Measurements from ENCODE around the gene ERC1. TPM values are rescaled to one million over a fixed set of nuclear protein-coding genes. Genes with fewer than 3 reads are reported as not detected.

Gene ERC1
- total and polyA plus RNA-seq, 9 of the 15 experiments (the other 6 are each of a cell fraction or from before 2014, with no cell fraction given), result 0.74 to 11.8 (median 4.8) TPM

- no peaks in the 10 kb centered on the region for H3K9me1 ChIP-seq (ENCODE audit: control insufficient read depth, insufficient read depth, low read length)
- H3K9me3 ChIP-seq (replicated peaks; ENCODE audit: control insufficient read depth, insufficient read depth, low read depth, low read length), result no peaks in the 10 kb centered on the region
- intact Hi-C loops (cut with micrococcal nuclease) (no loop called here), in situ Hi-C loops (cut with MboI) (no loop called here)
- ChIA-PET POLR2A (interaction anchor here (0.6 to 1.3 kb wide), 8 partner anchors 10 to 112 kb away, joined by 3 to 4 read pairs (median 4); partner anchors contain the start of gene RAD52), CTCF (ENCODE audit: low intra/inter-chr PET ratio) (no interaction called here)
- H4K20me1 ChIP-seq (replicated peaks; ENCODE audit: control insufficient read depth, insufficient read depth, low read length), result no peaks in the 10 kb centered on the region
- ATAC-seq (peak; percentile 55), DNase-seq (ENCODE audit: extremely low read depth in 1 of 4, low spot score in 3 of 4) (peak in 3 of 4 experiments; percentile 63 to 80 (median 78)), FAIRE-seq (no peak)
- peak overlapping the region; percentile 59 to 95 for H3K9ac ChIP-seq (ENCODE audit: insufficient read depth in 1 of 2, low read depth in 2 of 2, low read length in 2 of 2)
- 2% methylated on average over 9 of the region's 48 CpGs for WGBS (ENCODE audit: insufficient coverage, low coverage, missing lambda C conversion rate)
- H3K4me3 ChIP-seq, result peak overlapping the region; percentile 74
- H2AFZ ChIP-seq (ENCODE audit: low read depth, low read length), result peak overlapping the region; percentile 66
- TSS peak; percentile 78 for BruUV-seq (replicated peaks)
- peaks cover 5% of the 10 kb centered on the region; the same call in 2 of the 3 replicates for H3K36me3 ChIP-seq (ENCODE audit: control insufficient read depth, insufficient read depth, low read length)
- H3K27ac ChIP-seq (ENCODE audit: extremely low read depth, low read depth, low read length), result peak overlapping the region; percentile 68; the same call in 2 of the 3 replicates
- peaks cover 43% of the 10 kb centered on the region for H3K79me2 ChIP-seq (ENCODE audit: control insufficient read depth, insufficient read depth, low read length)
- peak overlapping the region; percentile 93 for H3K4me2 ChIP-seq (ENCODE audit: insufficient read depth, low read length)
- no peaks in the 10 kb centered on the region for H3K27me3 ChIP-seq (ENCODE audit: control insufficient read depth in 2 of 2, insufficient read depth in 2 of 2, low read length in 2 of 2)
- H3K4me1 ChIP-seq (replicated peaks in 1 of 2; ENCODE audit: control insufficient read depth in 2 of 2, insufficient read depth in 2 of 2, low read length in 2 of 2), result peaks cover 7 to 20% of the 10 kb centered on the region in 2 experiments; a peak in 4 of 5 replicates
- TF ChIP-seq NCOA6 (IDR thresholded peaks at IDR 0.05) (no peak), CC2D1A (IDR thresholded peaks at IDR 0.05) (no peak), ZBTB34 (CRISPR knock-in tag; IDR thresholded peaks at IDR 0.05) (no peak), ZNF766 (CRISPR knock-in tag; conservative IDR thresholded peaks at IDR 0.05) (no peak), SRSF3 (IDR thresholded peaks at IDR 0.05; ENCODE audit: insufficient read depth, low read length) (no peak), MTA1 (IDR thresholded peaks at IDR 0.05; ENCODE audit: borderline replicate concordance) (no peak), AFF1 (IDR thresholded peaks at IDR 0.05; ENCODE audit: low read depth in 1 of 2, partially characterized antibody in 2 of 2) (no peak), IFI16 (CRISPR knock-in tag; IDR thresholded peaks at IDR 0.05) (no peak), ZBTB7A (IDR thresholded peaks at IDR 0.05; ENCODE audit: borderline replicate concordance, control insufficient read depth, low read depth, low read length) (peak; percentile 80), VEZF1 (CRISPR knock-in tag; IDR thresholded peaks at IDR 0.05) (peak; percentile 55), ELF1 (tag; IDR thresholded peaks at IDR 0.05) (no peak), ZNF584 (CRISPR knock-in tag; IDR thresholded peaks at IDR 0.05; ENCODE audit: low read depth) (no peak), SRF (CRISPR knock-in tag; IDR thresholded peaks at IDR 0.05) (no peak), ZEB2 (IDR thresholded peaks at IDR 0.05) (0 out of 2 replicates have a peak, but pooled peaks have one; percentile 33)
Measured at GRCh38 chr12:991350-992333, 619 bp downstream of the ERC1 start.

All from K562 (cell line).